ENCODE data around the gene LYPD6B. TPM values are rescaled to one million over a fixed set of nuclear protein-coding genes. Genes with fewer than 3 reads are reported as not detected.

LYPD6B gene
- total RNA-seq, 4 donors from 2014 or later = 0.49 to 0.54 TPM; not detected in 2

GRCh38 chr2:149155196-149155969 lies 116.9 kb downstream of the LYPD6B start:
- Histone ChIP-seq H3K4me3 (no peak overlapping the region), H3K36me3 (no peaks in the 10 kb centered on the region), H3K27me3 (no peaks in the 10 kb centered on the region), H3K9me3 (no peaks in the 10 kb centered on the region), H3K27ac (no peak overlapping the region), H3K4me1 (no peaks in the 10 kb centered on the region)
- ATAC-seq = no peak
- 74 to 92% methylated on average over 2 to 3 of the region's 4 CpGs for WGBS, 2 donors (ENCODE audit: low coverage in 1 of 2)
- TF ChIP-seq EP300 (IDR thresholded peaks at IDR 0.05) = no peak
- TF ChIP-seq POLR2A (IDR thresholded peaks at IDR 0.05) = no peak
- no peak for TF ChIP-seq POLR2AphosphoS5 (IDR thresholded peaks at IDR 0.05)
- TF ChIP-seq, protein P1, sequence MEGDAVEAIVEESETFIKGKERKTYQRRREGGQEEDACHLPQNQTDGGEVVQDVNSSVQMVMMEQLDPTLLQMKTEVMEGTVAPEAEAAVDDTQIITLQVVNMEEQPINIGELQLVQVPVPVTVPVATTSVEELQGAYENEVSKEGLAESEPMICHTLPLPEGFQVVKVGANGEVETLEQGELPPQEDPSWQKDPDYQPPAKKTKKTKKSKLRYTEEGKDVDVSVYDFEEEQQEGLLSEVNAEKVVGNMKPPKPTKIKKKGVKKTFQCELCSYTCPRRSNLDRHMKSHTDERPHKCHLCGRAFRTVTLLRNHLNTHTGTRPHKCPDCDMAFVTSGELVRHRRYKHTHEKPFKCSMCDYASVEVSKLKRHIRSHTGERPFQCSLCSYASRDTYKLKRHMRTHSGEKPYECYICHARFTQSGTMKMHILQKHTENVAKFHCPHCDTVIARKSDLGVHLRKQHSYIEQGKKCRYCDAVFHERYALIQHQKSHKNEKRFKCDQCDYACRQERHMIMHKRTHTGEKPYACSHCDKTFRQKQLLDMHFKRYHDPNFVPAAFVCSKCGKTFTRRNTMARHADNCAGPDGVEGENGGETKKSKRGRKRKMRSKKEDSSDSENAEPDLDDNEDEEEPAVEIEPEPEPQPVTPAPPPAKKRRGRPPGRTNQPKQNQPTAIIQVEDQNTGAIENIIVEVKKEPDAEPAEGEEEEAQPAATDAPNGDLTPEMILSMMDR (IDR thresholded peaks at IDR 0.05) = no peak

- no peaks in the 10 kb centered on the region for H3K36me3 ChIP-seq
- WGBS, 2 donors (ENCODE audit: low coverage in 1 of 2) = 74 to 89% methylated on average over 1 to 2 of the region's 2 CpGs
- no peaks in the 10 kb centered on the region for H3K27me3 ChIP-seq
- ATAC-seq = no peak
- TF ChIP-seq, protein P1 (IDR thresholded peaks at IDR 0.05) = no peak
- TF ChIP-seq EP300 (IDR thresholded peaks at IDR 0.05) (no peak), POLR2AphosphoS5 (IDR thresholded peaks at IDR 0.05) (no peak), POLR2A (IDR thresholded peaks at IDR 0.05) (no peak)
- no peak overlapping the region for H3K27ac ChIP-seq
- no peak overlapping the region for H3K4me3 ChIP-seq
- no peaks in the 10 kb centered on the region for H3K9me3 ChIP-seq
- H3K4me1 ChIP-seq = no peaks in the 10 kb centered on the region
Observed at GRCh38 chr2:149155988-149156387, 117.5 kb downstream of the LYPD6B start.

DNA sequence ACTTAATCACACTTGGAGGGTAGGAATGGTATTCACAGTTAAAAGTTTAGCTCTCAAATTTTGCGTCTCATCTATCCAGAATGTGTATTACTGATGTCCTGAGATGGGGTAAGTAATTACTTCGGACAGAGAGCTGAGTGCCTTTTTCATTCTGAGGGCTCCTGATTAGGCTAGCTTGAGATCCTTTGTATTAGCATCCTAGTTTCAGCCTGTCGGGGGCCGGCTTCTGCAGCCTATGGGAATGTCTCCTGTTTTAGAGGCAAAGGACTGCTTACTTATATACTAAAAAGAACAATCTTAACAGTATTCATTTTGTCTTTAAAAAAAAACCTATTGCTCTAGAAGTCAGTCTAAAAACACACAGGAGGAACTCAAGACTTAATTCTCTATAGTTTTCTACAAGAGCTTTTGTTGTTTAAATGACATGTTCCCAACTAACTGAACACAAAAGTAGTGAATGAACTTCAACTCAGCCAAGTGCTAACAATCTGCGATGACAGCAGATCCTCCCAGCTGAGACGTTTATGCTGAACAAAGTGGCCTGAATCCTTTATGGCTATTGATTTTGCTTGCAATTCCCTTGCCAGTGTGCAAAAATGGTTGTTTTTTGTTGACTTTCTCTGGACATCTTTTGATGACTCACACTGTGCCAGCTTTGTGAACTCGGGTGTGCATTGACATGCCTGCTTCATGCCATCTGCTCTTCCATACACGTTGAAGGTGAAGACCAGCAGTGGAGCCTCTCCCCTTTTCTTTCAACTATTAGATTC lies 118.7 kb downstream of the LYPD6B start:
- TF ChIP-seq EP300 (IDR thresholded peaks at IDR 0.05) = no peak
- TF ChIP-seq POLR2A (IDR thresholded peaks at IDR 0.05) = no peak
- no peak for TF ChIP-seq POLR2AphosphoS5 (IDR thresholded peaks at IDR 0.05)
- TF ChIP-seq, protein P1 (IDR thresholded peaks at IDR 0.05) = no peak
- no peaks in the 10 kb centered on the region for H3K4me1 ChIP-seq
- H3K4me3 ChIP-seq = no peak overlapping the region
- H3K36me3 ChIP-seq = no peaks in the 10 kb centered on the region
- no peaks in the 10 kb centered on the region for H3K9me3 ChIP-seq
- no peak overlapping the region for H3K27ac ChIP-seq
- ATAC-seq = no peak
- 76 to 81% methylated on average over 4 to 8 of the region's 8 CpGs for WGBS, 2 donors (ENCODE audit: low coverage in 1 of 2)
- no peaks in the 10 kb centered on the region for H3K27me3 ChIP-seq

DNA sequence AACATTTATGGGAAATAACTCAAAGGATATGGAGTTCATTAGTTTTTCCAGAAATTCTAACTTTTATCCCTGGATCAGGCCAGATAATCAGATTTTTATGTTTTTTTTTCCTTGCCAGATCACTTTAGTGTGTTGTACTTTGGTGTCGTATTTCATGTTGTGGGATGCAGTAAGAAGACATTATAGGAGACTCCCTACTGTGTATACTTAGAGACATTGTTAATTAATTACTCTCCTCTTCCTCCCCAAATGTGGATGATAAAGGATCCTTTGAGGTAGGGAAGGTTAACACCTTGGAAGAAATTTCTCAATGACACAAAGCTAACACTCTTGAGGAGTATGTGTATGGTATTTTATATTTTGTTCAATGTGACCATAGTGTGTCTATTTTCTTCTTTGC lies 120.5 kb downstream of the LYPD6B start:
- H3K27me3 ChIP-seq = no peaks in the 10 kb centered on the region
- no peak for ATAC-seq
- no peaks in the 10 kb centered on the region for H3K9me3 ChIP-seq
- no peaks in the 10 kb centered on the region for H3K36me3 ChIP-seq
- H3K4me3 ChIP-seq = no peak overlapping the region
- no peak overlapping the region for H3K27ac ChIP-seq
- no peaks in the 10 kb centered on the region for H3K4me1 ChIP-seq
- 83 to 86% methylated on average over 1 of the region's 1 CpG for WGBS, 2 donors (ENCODE audit: low coverage in 1 of 2)
- TF ChIP-seq POLR2A (IDR thresholded peaks at IDR 0.05) = no peak
- no peak for TF ChIP-seq POLR2AphosphoS5 (IDR thresholded peaks at IDR 0.05)
- TF ChIP-seq, protein P1 (IDR thresholded peaks at IDR 0.05) = no peak
- TF ChIP-seq EP300 (IDR thresholded peaks at IDR 0.05) = no peak

Measured in gastroesophageal sphincter (tissue), 4 donors.